ENCODE measurements around the gene ENPP3. TPM values are rescaled to one million over a fixed set of nuclear protein-coding genes. Genes with fewer than 3 reads are reported as not detected.

The ENPP3 gene
- total and polyA plus RNA-seq, 2 experiments from 2014 or later, result not detected

GRCh38 chr6:131655387-131655786 lies 18.3 kb downstream of the ENPP3 start (continued):
- no peak for TF ChIP-seq ETS1 (IDR thresholded peaks at IDR 0.05)
- no peak for TF ChIP-seq EZH2phosphoT487 (IDR thresholded peaks at IDR 0.05; ENCODE audit: unreplicated experiment)
- TF ChIP-seq JUNB (IDR thresholded peaks at IDR 0.05; ENCODE audit: unreplicated experiment), result no peak
- no peak for TF ChIP-seq STAT1 (IDR thresholded peaks at IDR 0.05; ENCODE audit: unreplicated experiment)
- TF ChIP-seq NANOG (IDR thresholded peaks at IDR 0.05; ENCODE audit: borderline replicate concordance), result no peak

DNA sequence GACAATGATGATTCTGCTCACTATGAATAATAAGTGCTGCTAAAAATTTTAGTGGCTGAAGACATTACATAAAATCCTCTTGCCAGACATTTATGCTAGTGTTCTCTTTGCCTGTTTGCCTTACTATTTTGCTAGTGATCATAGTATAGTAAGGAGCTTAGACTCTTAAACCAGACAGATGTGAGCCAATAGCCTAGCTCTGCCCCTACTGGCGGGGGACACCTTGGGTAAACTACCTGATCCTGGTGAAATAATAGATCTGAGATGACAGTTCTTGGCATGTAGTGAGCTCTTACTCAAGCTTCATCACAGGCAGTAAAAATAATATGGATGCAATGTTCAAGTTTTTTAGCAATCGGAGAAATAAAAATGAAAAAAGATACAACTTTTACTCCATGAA lies 18.8 kb downstream of the ENPP3 start:
- H3K4me3 ChIP-seq, result no peak overlapping the region
- no peak overlapping the region for H3K4me2 ChIP-seq
- DNase-seq (ENCODE audit: low spot score), result no peak
- no peaks in the 10 kb centered on the region for H3K9me3 Mint-ChIP-seq
- H2AFZ ChIP-seq, result peak overlapping the region; percentile 74; the same call in 1 of the 2 replicates
- no peak overlapping the region for H3K27ac ChIP-seq (ENCODE audit: low read depth)
- H3K27me3 Mint-ChIP-seq (ENCODE audit: insufficient read depth, low read depth, poor library complexity), result peaks cover 3% of the 10 kb centered on the region
- TF ChIP-seq CTCF (conservative IDR thresholded peaks at IDR 0.05; ENCODE audit: low read depth in 2 of 2), result peak; percentile 11 to 28; a peak in 2 of 4 replicates
- no peak for TF ChIP-seq ETS1 (IDR thresholded peaks at IDR 0.05)
- ATAC-seq, result no peak
- no peaks in the 10 kb centered on the region for H3K4me1 ChIP-seq (ENCODE audit: insufficient read depth)
- no peaks in the 10 kb centered on the region for H3K36me3 Mint-ChIP-seq (ENCODE audit: low read depth)
- no peak overlapping the region for H3K27ac Mint-ChIP-seq
- no peak overlapping the region for H3K4me3 Mint-ChIP-seq
- H3K79me2 ChIP-seq (replicated peaks; ENCODE audit: insufficient read depth), result no peaks in the 10 kb centered on the region
- H3K36me3 ChIP-seq (ENCODE audit: insufficient read depth), result no peaks in the 10 kb centered on the region
- no peaks in the 10 kb centered on the region for H3F3A ChIP-seq (replicated peaks; ENCODE audit: low read depth)
- no peaks in the 10 kb centered on the region for H3K4me1 Mint-ChIP-seq
- H3K27me3 ChIP-seq (ENCODE audit: insufficient read depth), result no peaks in the 10 kb centered on the region
- 0 out of 2 replicates have a peak, but pooled peaks cover 2% of the 10 kb centered on the region for H3K9me2 ChIP-seq (ENCODE audit: insufficient read depth)
- no peaks in the 10 kb centered on the region for H4K20me1 ChIP-seq (replicated peaks; ENCODE audit: insufficient read depth)

GRCh38 chr6:131656667-131657066 lies 19.6 kb downstream of the ENPP3 start:
- H3K4me2 ChIP-seq, result no peak overlapping the region
- H3K9me3 Mint-ChIP-seq, result no peaks in the 10 kb centered on the region
- no peaks in the 10 kb centered on the region for H3K4me1 ChIP-seq (ENCODE audit: insufficient read depth)
- no peak overlapping the region for H3K27ac ChIP-seq (ENCODE audit: low read depth)
- no peaks in the 10 kb centered on the region for H3K27me3 ChIP-seq (ENCODE audit: insufficient read depth)
- no peak overlapping the region for H2AFZ ChIP-seq
- H3K9me2 ChIP-seq (ENCODE audit: insufficient read depth), result 0 out of 2 replicates have a peak, but pooled peaks cover 2% of the 10 kb centered on the region
- no peak overlapping the region for H3K27ac Mint-ChIP-seq
- H3F3A ChIP-seq (replicated peaks; ENCODE audit: low read depth), result no peaks in the 10 kb centered on the region
- no peaks in the 10 kb centered on the region for H3K36me3 Mint-ChIP-seq (ENCODE audit: low read depth)
- no peak overlapping the region for H3K4me3 Mint-ChIP-seq
- H3K4me1 Mint-ChIP-seq, result no peaks in the 10 kb centered on the region
- no peaks in the 10 kb centered on the region for H4K20me1 ChIP-seq (replicated peaks; ENCODE audit: insufficient read depth)
- H3K79me2 ChIP-seq (replicated peaks; ENCODE audit: insufficient read depth), result no peaks in the 10 kb centered on the region
- H3K27me3 Mint-ChIP-seq (ENCODE audit: insufficient read depth, low read depth, poor library complexity), result peaks cover 3% of the 10 kb centered on the region
- no peaks in the 10 kb centered on the region for H3K36me3 ChIP-seq (ENCODE audit: insufficient read depth)
- ATAC-seq, result no peak
- H3K4me3 ChIP-seq, result no peak overlapping the region
- DNase-seq (ENCODE audit: low spot score), result no peak
- TF ChIP-seq EZH2 (IDR thresholded peaks at IDR 0.05; ENCODE audit: low read depth, unreplicated experiment), result no peak
- no peak for TF ChIP-seq POLR2AphosphoS5 (IDR thresholded peaks at IDR 0.05; ENCODE audit: low read depth)
- TF ChIP-seq JUNB (IDR thresholded peaks at IDR 0.05; ENCODE audit: unreplicated experiment), result no peak
- TF ChIP-seq REST (IDR thresholded peaks at IDR 0.05; ENCODE audit: unreplicated experiment), result no peak
